WERI-Rb-1 (cell line): ENCODE data around the gene TMEM178A.

Experiments used
- DNase-seq: peaks from one replicate; pipeline ENCODE4 v3.0.0-alpha.2; 2020
- H3K27ac ChIP-seq: fragments of 250-450 bp; sonication (Bioruptor Pico); 2 replicates; pipeline ENCODE4 v1.5.1; 2020; ENCODE audit warnings: mild to moderate bottlenecking, moderate library complexity
- H3K27me3 ChIP-seq: fragments of 250-450 bp; sonication (Bioruptor Pico); 2 replicates; pipeline ENCODE4 v1.5.1; 2021; ENCODE audit warnings: mild to moderate bottlenecking, low read depth, moderate library complexity; ENCODE audit not compliant: insufficient read depth, severe bottlenecking
- H3K36me3 ChIP-seq: fragments of 250-450 bp; sonication (Bioruptor Pico); 2 replicates; pipeline ENCODE4 v1.5.1; 2020; ENCODE audit warnings: mild to moderate bottlenecking, moderate library complexity
- H3K4me3 ChIP-seq: 2 replicates; pipeline ENCODE4 v1.5.1; 2011; ENCODE audit warnings: low read depth, mild to moderate bottlenecking, control low read depth, low read length
- H3K9me3 ChIP-seq: fragments of 250-450 bp; sonication (Bioruptor Pico); 2 replicates; pipeline ENCODE4 v1.5.1; 2021; ENCODE audit warnings: mild to moderate bottlenecking, moderate library complexity; ENCODE audit not compliant: severe bottlenecking
- CTCF ChIP-seq: IDR thresholded peaks from 2 replicates; pipeline ENCODE4 v1.5.1; 2011; ENCODE audit warnings: low read depth, mild to moderate bottlenecking, control low read depth, inconsistent platforms, low read length

TMEM178A gene

GRCh38 chr2:39689876-39690275 lies 24.2 kb downstream of the TMEM178A start:
- no peaks in the 10 kb centered on the region for H3K36me3 ChIP-seq
- no peaks in the 10 kb centered on the region for H3K27me3 ChIP-seq
- H3K4me3 ChIP-seq, result no peak overlapping the region
- DNase-seq, result no peak
- H3K27ac ChIP-seq, result no peak overlapping the region
- no peaks in the 10 kb centered on the region for H3K9me3 ChIP-seq
- no peak for TF ChIP-seq CTCF

DNA sequence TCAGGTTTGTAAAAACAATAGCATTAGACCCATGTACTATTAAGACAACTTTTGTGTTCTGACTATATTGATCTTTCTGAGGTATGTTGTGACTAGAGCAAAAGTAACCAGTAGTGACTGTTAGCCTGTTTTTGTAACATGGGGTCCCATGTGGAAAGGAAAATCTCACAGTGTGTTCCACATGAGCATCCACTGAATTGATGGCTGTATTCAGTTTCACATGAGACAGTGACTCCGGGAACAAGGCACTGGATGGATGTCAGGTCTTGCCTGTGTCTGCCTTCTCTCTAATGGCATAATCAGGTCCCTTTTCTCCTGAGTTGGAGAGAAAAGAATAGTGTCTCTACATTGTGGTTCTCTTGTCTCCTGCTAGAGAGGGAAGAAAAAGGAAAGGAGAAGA lies 27.5 kb downstream of the TMEM178A start:
- no peak for DNase-seq
- TF ChIP-seq CTCF, result no peak
- Histone ChIP-seq H3K4me3 (no peak overlapping the region), H3K9me3 (no peaks in the 10 kb centered on the region), H3K27ac (no peak overlapping the region), H3K36me3 (no peaks in the 10 kb centered on the region), H3K27me3 (no peaks in the 10 kb centered on the region)

- H3K36me3 ChIP-seq, result no peaks in the 10 kb centered on the region
- H3K27me3 ChIP-seq, result no peaks in the 10 kb centered on the region
- TF ChIP-seq CTCF, result no peak
- no peaks in the 10 kb centered on the region for H3K9me3 ChIP-seq
- no peak overlapping the region for H3K27ac ChIP-seq
- no peak for DNase-seq
- H3K4me3 ChIP-seq, result no peak overlapping the region
Measured at GRCh38 chr2:39696101-39696553, 30.4 kb downstream of the TMEM178A start.

DNA sequence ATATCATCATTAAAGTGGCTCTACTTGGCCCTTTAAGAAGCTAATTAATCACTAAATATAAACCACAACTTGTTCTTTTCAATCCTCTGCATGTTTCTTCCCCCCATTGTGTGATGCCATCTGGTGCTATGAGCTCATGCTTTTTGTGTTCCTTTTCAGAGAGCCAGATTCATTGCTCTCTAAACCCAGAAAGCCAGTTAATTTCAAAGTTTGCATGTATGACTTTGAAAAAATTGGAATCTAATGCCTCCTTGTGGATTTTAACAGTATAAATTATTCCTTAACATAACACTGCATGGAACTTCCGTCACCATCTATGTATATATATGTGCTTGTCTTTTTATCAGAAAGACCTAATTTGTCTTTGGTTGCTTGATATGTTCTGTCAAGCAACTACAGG lies 31.1 kb downstream of the TMEM178A start:
- Histone ChIP-seq H3K36me3 (no peaks in the 10 kb centered on the region), H3K9me3 (no peaks in the 10 kb centered on the region), H3K4me3 (no peak overlapping the region), H3K27me3 (no peaks in the 10 kb centered on the region), H3K27ac (no peak overlapping the region)
- no peak for TF ChIP-seq CTCF
- no peak for DNase-seq

- Histone ChIP-seq H3K27ac (no peak overlapping the region), H3K4me3 (no peak overlapping the region), H3K27me3 (no peaks in the 10 kb centered on the region), H3K9me3 (peaks cover 3% of the 10 kb centered on the region), H3K36me3 (no peaks in the 10 kb centered on the region)
- no peak for TF ChIP-seq CTCF
- DNase-seq, result no peak
Measured at GRCh38 chr2:39697454-39697853, 31.7 kb downstream of the TMEM178A start.

DNA sequence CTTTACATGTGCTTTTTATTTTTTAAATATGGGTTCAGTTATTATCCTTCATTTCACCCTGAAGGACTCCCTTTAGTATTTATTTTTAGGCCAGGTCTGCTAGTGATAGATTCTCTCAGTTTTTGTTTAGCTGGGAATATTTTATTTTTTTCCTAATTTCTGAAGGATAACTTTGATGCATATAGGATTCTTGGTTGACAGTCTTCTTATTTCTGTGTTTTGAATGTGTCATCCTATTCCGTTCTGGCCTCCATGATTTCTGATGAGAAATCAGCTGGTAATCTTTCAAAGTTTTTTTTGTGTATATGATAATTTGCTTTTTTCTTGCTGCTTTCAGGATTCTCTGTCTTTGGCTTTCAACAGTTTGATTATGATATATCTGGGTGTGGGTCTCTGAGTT lies 35.4 kb downstream of the TMEM178A start:
- Histone ChIP-seq H3K27me3 (no peaks in the 10 kb centered on the region), H3K4me3 (no peak overlapping the region), H3K27ac (no peak overlapping the region), H3K9me3 (peaks cover 3% of the 10 kb centered on the region), H3K36me3 (no peaks in the 10 kb centered on the region)
- DNase-seq, result no peak
- no peak for TF ChIP-seq CTCF
